ENCODE data around the gene LAMTOR1. TPM values are rescaled to one million over a fixed set of nuclear protein-coding genes. Genes with fewer than 3 reads are reported as not detected.

Gene LAMTOR1
- total RNA-seq, 1 donor from 2014 or later: 79.1 TPM

DNA sequence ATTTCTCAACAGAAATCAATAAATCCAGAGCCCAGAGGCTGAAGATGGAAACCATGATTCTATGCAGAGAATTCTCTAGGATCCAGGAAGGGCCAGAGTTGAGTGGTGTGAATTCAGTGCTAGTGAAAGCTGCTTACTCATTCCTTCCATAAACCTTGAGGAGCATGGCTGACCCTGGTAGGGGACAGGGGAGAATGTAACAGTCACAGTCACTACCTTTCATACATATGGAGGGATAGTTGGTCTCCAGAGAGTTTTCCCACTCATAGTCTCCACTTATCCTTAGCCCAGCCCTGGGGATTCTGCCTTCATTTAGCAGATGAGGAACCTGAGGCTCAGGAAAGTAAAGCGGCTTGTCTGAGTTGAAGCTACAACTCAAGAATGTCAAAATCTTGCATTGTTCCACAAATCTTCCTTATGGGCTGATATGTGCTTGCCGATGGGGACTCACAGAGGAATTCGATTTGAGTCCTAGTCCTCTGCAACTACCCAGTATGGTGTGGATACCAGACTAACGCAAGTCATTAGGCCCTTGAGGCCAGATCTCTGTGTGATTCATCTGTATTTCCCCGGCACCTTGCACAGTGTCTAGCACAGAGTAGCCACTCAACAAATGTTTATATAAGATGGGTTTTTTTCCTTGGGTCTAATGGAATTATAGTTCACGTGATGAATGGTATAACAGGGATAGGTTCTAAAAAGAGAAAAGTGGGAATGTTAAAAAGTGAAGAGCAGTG, 13.1 kb upstream of the LAMTOR1 start:
- H3K27ac Mint-ChIP-seq (ENCODE audit: unreplicated experiment): no peak overlapping the region
- no peaks in the 10 kb centered on the region for H3K36me3 Mint-ChIP-seq (ENCODE audit: low read depth)
- H3K27me3 Mint-ChIP-seq (ENCODE audit: low read depth): peaks cover 38% of the 10 kb centered on the region
- no peak for DNase-seq (ENCODE audit: low read depth, low spot score)
- H3K4me1 Mint-ChIP-seq: peaks cover 25% of the 10 kb centered on the region
- TF ChIP-seq, protein P1, sequence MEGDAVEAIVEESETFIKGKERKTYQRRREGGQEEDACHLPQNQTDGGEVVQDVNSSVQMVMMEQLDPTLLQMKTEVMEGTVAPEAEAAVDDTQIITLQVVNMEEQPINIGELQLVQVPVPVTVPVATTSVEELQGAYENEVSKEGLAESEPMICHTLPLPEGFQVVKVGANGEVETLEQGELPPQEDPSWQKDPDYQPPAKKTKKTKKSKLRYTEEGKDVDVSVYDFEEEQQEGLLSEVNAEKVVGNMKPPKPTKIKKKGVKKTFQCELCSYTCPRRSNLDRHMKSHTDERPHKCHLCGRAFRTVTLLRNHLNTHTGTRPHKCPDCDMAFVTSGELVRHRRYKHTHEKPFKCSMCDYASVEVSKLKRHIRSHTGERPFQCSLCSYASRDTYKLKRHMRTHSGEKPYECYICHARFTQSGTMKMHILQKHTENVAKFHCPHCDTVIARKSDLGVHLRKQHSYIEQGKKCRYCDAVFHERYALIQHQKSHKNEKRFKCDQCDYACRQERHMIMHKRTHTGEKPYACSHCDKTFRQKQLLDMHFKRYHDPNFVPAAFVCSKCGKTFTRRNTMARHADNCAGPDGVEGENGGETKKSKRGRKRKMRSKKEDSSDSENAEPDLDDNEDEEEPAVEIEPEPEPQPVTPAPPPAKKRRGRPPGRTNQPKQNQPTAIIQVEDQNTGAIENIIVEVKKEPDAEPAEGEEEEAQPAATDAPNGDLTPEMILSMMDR (conservative IDR thresholded peaks at IDR 0.05): no peak
- H3K9me3 Mint-ChIP-seq: peaks cover 5% of the 10 kb centered on the region
- no peak overlapping the region for H3K4me3 Mint-ChIP-seq

DNA sequence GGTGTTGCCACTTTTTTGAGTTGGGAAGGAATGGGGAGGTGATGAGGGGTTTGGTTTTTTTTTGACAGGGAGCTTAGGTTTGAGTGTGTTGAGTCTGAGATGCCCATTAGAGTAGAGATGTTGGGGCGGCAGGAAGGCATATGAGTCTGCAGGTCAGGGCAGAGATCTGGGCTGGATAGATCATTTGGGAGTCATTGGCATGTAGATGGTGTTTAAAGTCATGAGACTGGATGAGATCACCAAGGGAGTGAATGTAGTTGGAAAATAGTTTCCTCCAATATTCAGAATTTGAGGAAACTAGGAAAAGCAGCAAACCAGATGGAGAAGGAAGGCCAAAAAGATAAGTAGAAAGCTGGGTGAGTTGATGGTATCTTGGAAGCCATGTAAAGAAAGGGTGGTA, 11.5 kb upstream of the LAMTOR1 start:
- no peak overlapping the region for H3K4me3 Mint-ChIP-seq
- H3K27ac Mint-ChIP-seq (ENCODE audit: unreplicated experiment): no peak overlapping the region
- H3K27me3 Mint-ChIP-seq (ENCODE audit: low read depth): peaks cover 34% of the 10 kb centered on the region

GRCh38 chr11:72112978-72113808, 10.1 kb upstream of the LAMTOR1 start:
- no peak for DNase-seq (ENCODE audit: low read depth, low spot score)
- Mint-ChIP-seq H3K27me3 (ENCODE audit: low read depth) (peaks cover 28% of the 10 kb centered on the region), H3K36me3 (ENCODE audit: low read depth) (no peaks in the 10 kb centered on the region), H3K4me1 (peaks cover 28% of the 10 kb centered on the region), H3K27ac (ENCODE audit: unreplicated experiment) (peak overlapping the region; percentile 99), H3K9me3 (peaks cover 2% of the 10 kb centered on the region), H3K4me3 (peak overlapping the region; percentile 96)
- TF ChIP-seq, protein P1 (conservative IDR thresholded peaks at IDR 0.05): no peak

More for the DNA sequence above, 11.5 kb upstream of the LAMTOR1 start:
- H3K4me1 Mint-ChIP-seq: peaks cover 28% of the 10 kb centered on the region
- no peak for DNase-seq (ENCODE audit: low read depth, low spot score)
- H3K36me3 Mint-ChIP-seq (ENCODE audit: low read depth): no peaks in the 10 kb centered on the region
- H3K9me3 Mint-ChIP-seq: peaks cover 2% of the 10 kb centered on the region
- TF ChIP-seq, protein P1 (conservative IDR thresholded peaks at IDR 0.05): no peak

- Mint-ChIP-seq H3K27me3 (ENCODE audit: low read depth) (peaks cover 26% of the 10 kb centered on the region), H3K4me3 (peak within 1 kb of the TSS; percentile 96), H3K4me1 (peaks cover 28% of the 10 kb centered on the region), H3K36me3 (ENCODE audit: low read depth) (no peaks in the 10 kb centered on the region), H3K27ac (ENCODE audit: unreplicated experiment) (peak within 1 kb of the TSS; percentile 99), H3K9me3 (peaks cover 2% of the 10 kb centered on the region)
- peak; percentile 89 for DNase-seq (ENCODE audit: low read depth, low spot score)
- TF ChIP-seq, protein P1 (conservative IDR thresholded peaks at IDR 0.05): no peak
Measured at GRCh38 chr11:72112143-72112977, 9.3 kb upstream of the LAMTOR1 start, which contains the start of gene ANAPC15. ANAPC15 (minus strand) TSS chr11:72112695; CDS start chr11:72111276, 1,419 bp downstream.

All from neural crest cell (in vitro differentiated cells).